Measurements from ENCODE around the gene NUP98.

DNA sequence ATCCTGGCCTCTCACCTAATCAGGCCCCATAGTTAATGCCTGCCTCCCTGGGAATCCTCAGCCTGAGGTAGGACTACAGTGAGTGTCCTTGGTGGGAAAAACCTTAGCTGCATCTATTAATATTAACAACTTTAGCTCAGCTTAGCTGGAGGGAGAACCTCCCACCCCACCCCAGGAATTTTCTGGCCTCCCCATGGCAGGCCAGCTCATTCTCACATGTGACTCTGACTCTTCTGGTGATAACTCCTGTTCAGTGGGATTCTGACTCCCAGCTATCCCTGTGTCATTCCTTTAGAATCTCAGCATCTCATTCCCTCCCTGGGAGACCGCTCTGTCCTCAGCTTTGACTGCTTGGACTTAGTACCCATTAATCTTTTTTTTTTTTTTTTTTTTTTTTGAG lies 170.1 kb downstream of the NUP98 start:
- TF ChIP-seq, protein P1, sequence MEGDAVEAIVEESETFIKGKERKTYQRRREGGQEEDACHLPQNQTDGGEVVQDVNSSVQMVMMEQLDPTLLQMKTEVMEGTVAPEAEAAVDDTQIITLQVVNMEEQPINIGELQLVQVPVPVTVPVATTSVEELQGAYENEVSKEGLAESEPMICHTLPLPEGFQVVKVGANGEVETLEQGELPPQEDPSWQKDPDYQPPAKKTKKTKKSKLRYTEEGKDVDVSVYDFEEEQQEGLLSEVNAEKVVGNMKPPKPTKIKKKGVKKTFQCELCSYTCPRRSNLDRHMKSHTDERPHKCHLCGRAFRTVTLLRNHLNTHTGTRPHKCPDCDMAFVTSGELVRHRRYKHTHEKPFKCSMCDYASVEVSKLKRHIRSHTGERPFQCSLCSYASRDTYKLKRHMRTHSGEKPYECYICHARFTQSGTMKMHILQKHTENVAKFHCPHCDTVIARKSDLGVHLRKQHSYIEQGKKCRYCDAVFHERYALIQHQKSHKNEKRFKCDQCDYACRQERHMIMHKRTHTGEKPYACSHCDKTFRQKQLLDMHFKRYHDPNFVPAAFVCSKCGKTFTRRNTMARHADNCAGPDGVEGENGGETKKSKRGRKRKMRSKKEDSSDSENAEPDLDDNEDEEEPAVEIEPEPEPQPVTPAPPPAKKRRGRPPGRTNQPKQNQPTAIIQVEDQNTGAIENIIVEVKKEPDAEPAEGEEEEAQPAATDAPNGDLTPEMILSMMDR (IDR thresholded peaks at IDR 0.05; ENCODE audit: extremely low read depth in 1 of 2, insufficient read depth in 1 of 2, low read depth in 1 of 2, low read length in 2 of 2): no peak
- TF ChIP-seq POLR2AphosphoS5 (IDR thresholded peaks at IDR 0.05; ENCODE audit: insufficient read depth, low read depth, low read length) (no peak), EZH2 (IDR thresholded peaks at IDR 0.05; ENCODE audit: borderline replicate concordance, low read depth, low read length, severe bottlenecking) (no peak), MYC (IDR thresholded peaks at IDR 0.05; ENCODE audit: low read depth, low read length) (no peak), JUN (IDR thresholded peaks at IDR 0.05; ENCODE audit: borderline replicate concordance, insufficient read depth, insufficient read length, low read depth) (no peak), POLR2A (IDR thresholded peaks at IDR 0.05; ENCODE audit: low read depth, low read length) (no peak), GATA2 (IDR thresholded peaks at IDR 0.05; ENCODE audit: insufficient read depth, insufficient read length, low read depth, low read length) (no peak), FOS (IDR thresholded peaks at IDR 0.05; ENCODE audit: borderline replicate concordance, insufficient read depth, low read length) (no peak)
- TF ChIP-seq, protein P2, sequence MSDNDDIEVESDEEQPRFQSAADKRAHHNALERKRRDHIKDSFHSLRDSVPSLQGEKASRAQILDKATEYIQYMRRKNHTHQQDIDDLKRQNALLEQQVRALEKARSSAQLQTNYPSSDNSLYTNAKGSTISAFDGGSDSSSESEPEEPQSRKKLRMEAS (IDR thresholded peaks at IDR 0.05; ENCODE audit: insufficient read depth, insufficient read length): no peak

Measured in endothelial cell of umbilical vein (primary cell).